Neural cell (in vitro differentiated cells): ENCODE data around the gene ZNF782. TPM values are rescaled to one million over a fixed set of nuclear protein-coding genes. Genes with fewer than 3 reads are reported as not detected.

Experiments
- H2AFZ ChIP-seq: fragments of 200-600, 300-800 bp; sonication (generic), shearing (Covaris generic); 2 replicates; pipeline ENCODE4 v1.6.0; 2014; ENCODE audit warnings: low read depth, mild to moderate bottlenecking, antibody characterized with exemption, low read length, moderate library complexity
- H3F3A ChIP-seq: fragments of 200-600 bp; shearing (Covaris generic); 2 replicates; pipeline ENCODE4 v1.6.1; 2016; ENCODE audit warnings: mild to moderate bottlenecking, moderate library complexity, mixed read lengths, antibody characterized with exemption, low read length; ENCODE audit not compliant: insufficient read depth, poor library complexity, severe bottlenecking
- H3K27ac ChIP-seq: fragments of 200-600, 300-800 bp; sonication (generic), shearing (Covaris generic); 2 replicates; pipeline ENCODE4 v1.5.1; 2014; ENCODE audit warnings: mild to moderate bottlenecking, low read length, moderate library complexity
- H3K27me3 ChIP-seq: fragments of 300-800, 200-600 bp; sonication (generic), shearing (Covaris generic); 2 replicates; pipeline ENCODE4 v1.6.0; 2014; ENCODE audit warnings: mild to moderate bottlenecking, low read depth, low read length, moderate library complexity; ENCODE audit not compliant: insufficient read depth
- H3K36me3 ChIP-seq: fragments of 300-800, 200-600 bp; sonication (generic), shearing (Covaris generic); 2 replicates; pipeline ENCODE4 v1.5.1; 2014; ENCODE audit warnings: mild to moderate bottlenecking, antibody characterized with exemption, low read length, moderate library complexity; ENCODE audit not compliant: insufficient read depth
- H3K4me2 ChIP-seq: fragments of 300-800, 200-600 bp; sonication (generic), shearing (Covaris generic); 2 replicates; pipeline ENCODE4 v1.6.0; 2014; ENCODE audit warnings: mild to moderate bottlenecking, low read length
- H3K4me3 ChIP-seq: fragments of 300-800, 200-600 bp; sonication (generic), shearing (Covaris generic); 2 replicates; pipeline ENCODE4 v1.5.1; 2014; ENCODE audit warnings: mild to moderate bottlenecking, low read length, moderate library complexity
- H3K79me2 ChIP-seq: fragments of 200-600 bp; shearing (Covaris generic); replicated peaks from 2 replicates; pipeline ENCODE4 v1.6.0; 2014; ENCODE audit warnings: mild to moderate bottlenecking, low read length, moderate library complexity; ENCODE audit not compliant: insufficient read depth
- H3K9ac ChIP-seq: fragments of 300-800, 200-600 bp; sonication (generic), shearing (Covaris generic); 2 replicates; pipeline ENCODE4 v1.6.1; 2016; ENCODE audit warnings: mild to moderate bottlenecking, low read length, mixed read lengths
- H3K9me2 ChIP-seq: fragments of 200-600 bp; shearing (Covaris generic); 2 replicates; pipeline ENCODE4 v1.6.1; 2016; ENCODE audit warnings: mild to moderate bottlenecking, low read length, mixed read lengths; ENCODE audit not compliant: insufficient read depth
- H3K9me3 ChIP-seq: fragments of 200-600, 300-800 bp; sonication (generic), shearing (Covaris generic); 2 replicates; pipeline ENCODE4 v1.6.1; 2016; ENCODE audit warnings: mild to moderate bottlenecking, mixed run types, low read length, moderate library complexity, mixed read lengths
- H4K20me1 ChIP-seq: fragments of 200-600 bp; shearing (Covaris generic); 2 replicates; pipeline ENCODE4 v1.6.1; 2016; ENCODE audit warnings: mild to moderate bottlenecking, mixed run types; ENCODE audit not compliant: insufficient read depth
- CTCF ChIP-seq: fragments of 450-650 bp; IDR thresholded peaks from 2 replicates; pipeline ENCODE4 v1.5.1; 2014; ENCODE audit warnings: antibody characterized with exemption, mild to moderate bottlenecking, moderate library complexity; ENCODE audit not compliant: poor library complexity, severe bottlenecking
- EP300 ChIP-seq: fragments of 450-650 bp; conservative IDR thresholded peaks from 2 replicates; pipeline ENCODE4 v1.6.1; 2014; ENCODE audit warnings: antibody characterized with exemption, mild to moderate bottlenecking, moderate library complexity; ENCODE audit not compliant: poor library complexity, severe bottlenecking
- EZH2 ChIP-seq: fragments of 200-600, 300-800 bp; shearing (Covaris generic), sonication (generic); IDR thresholded peaks from 2 replicates; pipeline ENCODE4 v1.6.1; 2014; ENCODE audit warnings: antibody characterized with exemption, low read length, borderline replicate concordance, mild to moderate bottlenecking; ENCODE audit not compliant: insufficient read depth, poor library complexity, severe bottlenecking
- MXI1 ChIP-seq: fragments of 450-650 bp; conservative IDR thresholded peaks from 2 replicates; pipeline ENCODE4 v1.6.1; 2014; ENCODE audit warnings: antibody characterized with exemption, mild to moderate bottlenecking; ENCODE audit not compliant: poor library complexity, severe bottlenecking
- POLR2AphosphoS5 ChIP-seq: IDR thresholded peaks from 2 replicates; pipeline ENCODE4 v1.6.1; 2012
- REST ChIP-seq: IDR thresholded peaks from 2 replicates; pipeline ENCODE4 v1.6.1; 2012; ENCODE audit warnings: borderline replicate concordance
- SMC3 ChIP-seq: fragments of 450-650 bp; conservative IDR thresholded peaks from 2 replicates; pipeline ENCODE4 v1.6.1; 2014; ENCODE audit warnings: antibody characterized with exemption, mild to moderate bottlenecking, moderate library complexity; ENCODE audit not compliant: poor library complexity
- TAF1 ChIP-seq: IDR thresholded peaks from 2 replicates; pipeline ENCODE4 v1.6.1; 2012; ENCODE audit warnings: low read depth
- polyA plus RNA-seq: library from polyadenylated mRNA; depleted of rRNA; stranded (reverse); fragments of >200 nt; gene quantifications from 2 replicates; pipeline ENCODE4 v1.2.3, GENCODE V29; 2014

Gene ZNF782
- polyA plus RNA-seq, 1 donor from 2014 or later: 6.0 TPM

DNA sequence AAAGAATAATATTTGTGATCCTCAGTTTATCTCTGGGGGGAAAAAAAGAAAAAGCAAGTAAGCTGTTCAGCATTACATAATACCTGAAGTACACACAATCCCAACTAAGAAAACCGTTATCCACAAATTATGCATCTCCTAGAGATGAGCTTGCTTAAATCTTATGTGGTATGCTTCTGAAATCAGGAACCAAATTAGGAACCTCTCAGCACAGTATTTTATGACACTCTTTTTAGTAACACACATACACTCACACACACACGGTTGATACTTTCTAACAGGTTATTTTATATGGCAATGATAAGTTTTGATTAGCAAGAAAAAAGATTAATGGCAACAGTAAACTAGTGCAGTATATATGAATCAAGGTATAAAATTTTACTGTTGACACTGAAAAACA, 75.2 kb downstream of the ZNF782 start (continued):
- no peak for TF ChIP-seq EZH2
- no peak for TF ChIP-seq MXI1
- no peak for TF ChIP-seq POLR2AphosphoS5

GRCh38 chr9:96777426-96777864, 76.9 kb downstream of the ZNF782 start:
- Histone ChIP-seq H4K20me1 (no peaks in the 10 kb centered on the region), H3K9me3 (no peaks in the 10 kb centered on the region), H2AFZ (peak overlapping the region; percentile 91), H3K27me3 (no peaks in the 10 kb centered on the region), H3K9ac (peak overlapping the region; percentile 84), H3K4me3 (peak overlapping the region; percentile 91), H3K27ac (peak overlapping the region; percentile 86), H3K9me2 (no peaks in the 10 kb centered on the region), H3K4me2 (peak overlapping the region; percentile 53), H3K79me2 (peaks cover 19% of the 10 kb centered on the region), H3K36me3 (peaks cover 8% of the 10 kb centered on the region), H3F3A (no peaks in the 10 kb centered on the region)
- TF ChIP-seq SMC3: no peak
- no peak for TF ChIP-seq MXI1
- TF ChIP-seq EZH2: no peak
- no peak for TF ChIP-seq CTCF
- TF ChIP-seq EP300: no peak
- no peak for TF ChIP-seq REST
- TF ChIP-seq POLR2AphosphoS5: no peak
- no peak for TF ChIP-seq TAF1

GRCh38 chr9:96771124-96771523, 83.2 kb downstream of the ZNF782 start:
- peaks cover 15% of the 10 kb centered on the region for H3K9me3 ChIP-seq

More at GRCh38 chr9:96771124-96771523, 83.2 kb downstream of the ZNF782 start:
- Histone ChIP-seq H3K9me2 (no peaks in the 10 kb centered on the region), H3K79me2 (no peaks in the 10 kb centered on the region), H3K4me2 (no peak overlapping the region), H3K27ac (no peak overlapping the region), H3K4me3 (no peak overlapping the region), H3F3A (no peaks in the 10 kb centered on the region), H2AFZ (no peak overlapping the region), H3K9ac (no peak overlapping the region), H3K27me3 (no peaks in the 10 kb centered on the region), H3K36me3 (peaks cover 29% of the 10 kb centered on the region), H4K20me1 (no peaks in the 10 kb centered on the region)
- TF ChIP-seq SMC3: no peak
